ENCODE results near the gene BACE1-AS. TPM values are rescaled to one million over a fixed set of nuclear protein-coding genes. Genes with fewer than 3 reads are reported as not detected.

The BACE1-AS gene
- total RNA-seq, 2 donors from 2014 or later: 7.5 to 9.0 TPM

- no peaks in the 10 kb centered on the region for H3K27me3 ChIP-seq
- DNase-seq (ENCODE audit: low spot score): no peak
- no peaks in the 10 kb centered on the region for H3K9me3 ChIP-seq
- no peak overlapping the region for H3K4me3 ChIP-seq
- H3K4me1 ChIP-seq: no peaks in the 10 kb centered on the region
- H3K27ac ChIP-seq: no peak overlapping the region
- no peak for TF ChIP-seq CTCF (IDR thresholded peaks at IDR 0.05)
- H3K36me3 ChIP-seq: peaks cover 61% of the 10 kb centered on the region
These were observed 8.2 kb upstream of the BACE1-AS start for GRCh38 chr11:117282956-117283355.

GRCh38 chr11:117284053-117284452, 7.1 kb upstream of the BACE1-AS start:
- DNase-seq (ENCODE audit: low spot score): no peak
- Histone ChIP-seq H3K9me3 (no peaks in the 10 kb centered on the region), H3K27ac (no peak overlapping the region), H3K4me3 (no peak overlapping the region), H3K36me3 (peaks cover 61% of the 10 kb centered on the region), H3K27me3 (no peaks in the 10 kb centered on the region), H3K4me1 (no peaks in the 10 kb centered on the region)
- no peak for TF ChIP-seq CTCF (IDR thresholded peaks at IDR 0.05)

GRCh38 chr11:117286588-117286987, 4.6 kb upstream of the BACE1-AS start:
- no peaks in the 10 kb centered on the region for H3K4me1 ChIP-seq
- no peak for TF ChIP-seq CTCF (IDR thresholded peaks at IDR 0.05)
- peaks cover 74% of the 10 kb centered on the region for H3K36me3 ChIP-seq
- DNase-seq (ENCODE audit: low spot score): no peak
- H3K4me3 ChIP-seq: no peak overlapping the region
- H3K9me3 ChIP-seq: no peaks in the 10 kb centered on the region
- no peaks in the 10 kb centered on the region for H3K27me3 ChIP-seq
- no peak overlapping the region for H3K27ac ChIP-seq

- no peaks in the 10 kb centered on the region for H3K4me1 ChIP-seq
- H3K9me3 ChIP-seq: no peaks in the 10 kb centered on the region
- no peaks in the 10 kb centered on the region for H3K27me3 ChIP-seq
- no peak overlapping the region for H3K4me3 ChIP-seq
- DNase-seq (ENCODE audit: low spot score): no peak
- no peak for TF ChIP-seq CTCF (IDR thresholded peaks at IDR 0.05)
- H3K27ac ChIP-seq: no peak overlapping the region
- peaks cover 71% of the 10 kb centered on the region for H3K36me3 ChIP-seq
These were observed 3.5 kb upstream of the BACE1-AS start for GRCh38 chr11:117287668-117288067.

- Histone ChIP-seq H3K4me1 (no peaks in the 10 kb centered on the region), H3K27ac (no peak overlapping the region), H3K9me3 (no peaks in the 10 kb centered on the region), H3K36me3 (peaks cover 63% of the 10 kb centered on the region), H3K4me3 (no peak overlapping the region), H3K27me3 (no peaks in the 10 kb centered on the region)
- no peak for TF ChIP-seq CTCF (IDR thresholded peaks at IDR 0.05)
- no peak for DNase-seq (ENCODE audit: low spot score)
These were observed 1.4 kb upstream of the BACE1-AS start for GRCh38 chr11:117289795-117290194.

- H3K27me3 ChIP-seq: no peaks in the 10 kb centered on the region
- H3K4me1 ChIP-seq: no peaks in the 10 kb centered on the region
- H3K4me3 ChIP-seq: no peak overlapping the region
- H3K9me3 ChIP-seq: no peaks in the 10 kb centered on the region
- no peak overlapping the region for H3K27ac ChIP-seq
- DNase-seq (ENCODE audit: low spot score): no peak
- no peak for TF ChIP-seq CTCF (IDR thresholded peaks at IDR 0.05)
- peaks cover 44% of the 10 kb centered on the region for H3K36me3 ChIP-seq
These were observed 1.5 kb downstream of the BACE1-AS start for GRCh38 chr11:117292616-117293015.

Data from right atrium auricular region (tissue), 2 donors.